Chondrocyte (in vitro differentiated cells): ENCODE results near the gene B3GNT4. TPM values are rescaled to one million over a fixed set of nuclear protein-coding genes. Genes with fewer than 3 reads are reported as not detected.

Experiments used
- DNase-seq: peaks from one replicate; pipeline ENCODE4 v3.0.0; 2021; ENCODE audit warnings: mixed read lengths, low spot score
- H3K27ac Mint-ChIP-seq: one replicate; pipeline ENCODE4 v1.8.0; 2021; ENCODE audit warnings: mild to moderate bottlenecking, moderate library complexity, mixed read lengths; ENCODE audit not compliant: unreplicated experiment
- H3K27me3 Mint-ChIP-seq: 2 replicates; pipeline ENCODE4 v1.8.0; 2021; ENCODE audit warnings: low read depth, mixed read lengths
- H3K36me3 Mint-ChIP-seq: 2 replicates; pipeline ENCODE4 v1.8.0; 2021; ENCODE audit warnings: low read depth, mixed read lengths
- H3K4me1 Mint-ChIP-seq: 2 replicates; pipeline ENCODE4 v1.8.0; 2021; ENCODE audit warnings: low read depth, mild to moderate bottlenecking, mixed read lengths
- H3K4me3 Mint-ChIP-seq: one replicate; pipeline ENCODE4 v1.8.0; 2021; ENCODE audit warnings: mild to moderate bottlenecking, moderate library complexity, mixed read lengths; ENCODE audit not compliant: unreplicated experiment
- H3K9me3 Mint-ChIP-seq: 2 replicates; pipeline ENCODE4 v1.8.0; 2021; ENCODE audit warnings: low read depth, mixed read lengths
- total RNA-seq: library from RNA; stranded (reverse); gene quantifications from 3 replicates; pipeline ENCODE4 v1.2.1, GENCODE V29; 2021
- TF ChIP-seq, protein P1 (sequence below): fragments of 200-600 bp; sonication (generic); IDR thresholded peaks from 2 replicates; pipeline ENCODE4 v1.5.0; 2021; ENCODE audit warnings: antibody characterized with exemption, mild to moderate bottlenecking, moderate library complexity

The B3GNT4 gene
- total RNA-seq, 1 donor from 2014 or later: 1.0 TPM

GRCh38 chr12:122183588-122183940 lies 19.9 kb upstream of the B3GNT4 start:
- Mint-ChIP-seq H3K36me3 (peaks cover 1% of the 10 kb centered on the region), H3K4me1 (peaks cover 7% of the 10 kb centered on the region), H3K4me3 (peak overlapping the region; percentile 70), H3K27ac (no peak overlapping the region), H3K9me3 (no peaks in the 10 kb centered on the region), H3K27me3 (no peaks in the 10 kb centered on the region)
- DNase-seq: no peak
- TF ChIP-seq, protein P1, sequence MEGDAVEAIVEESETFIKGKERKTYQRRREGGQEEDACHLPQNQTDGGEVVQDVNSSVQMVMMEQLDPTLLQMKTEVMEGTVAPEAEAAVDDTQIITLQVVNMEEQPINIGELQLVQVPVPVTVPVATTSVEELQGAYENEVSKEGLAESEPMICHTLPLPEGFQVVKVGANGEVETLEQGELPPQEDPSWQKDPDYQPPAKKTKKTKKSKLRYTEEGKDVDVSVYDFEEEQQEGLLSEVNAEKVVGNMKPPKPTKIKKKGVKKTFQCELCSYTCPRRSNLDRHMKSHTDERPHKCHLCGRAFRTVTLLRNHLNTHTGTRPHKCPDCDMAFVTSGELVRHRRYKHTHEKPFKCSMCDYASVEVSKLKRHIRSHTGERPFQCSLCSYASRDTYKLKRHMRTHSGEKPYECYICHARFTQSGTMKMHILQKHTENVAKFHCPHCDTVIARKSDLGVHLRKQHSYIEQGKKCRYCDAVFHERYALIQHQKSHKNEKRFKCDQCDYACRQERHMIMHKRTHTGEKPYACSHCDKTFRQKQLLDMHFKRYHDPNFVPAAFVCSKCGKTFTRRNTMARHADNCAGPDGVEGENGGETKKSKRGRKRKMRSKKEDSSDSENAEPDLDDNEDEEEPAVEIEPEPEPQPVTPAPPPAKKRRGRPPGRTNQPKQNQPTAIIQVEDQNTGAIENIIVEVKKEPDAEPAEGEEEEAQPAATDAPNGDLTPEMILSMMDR: no peak

- no peaks in the 10 kb centered on the region for H3K36me3 Mint-ChIP-seq
- no peaks in the 10 kb centered on the region for H3K9me3 Mint-ChIP-seq
- TF ChIP-seq, protein P1: no peak
- no peak for DNase-seq
- peaks cover 7% of the 10 kb centered on the region for H3K4me1 Mint-ChIP-seq
- no peak overlapping the region for H3K4me3 Mint-ChIP-seq
- H3K27ac Mint-ChIP-seq: no peak overlapping the region
- H3K27me3 Mint-ChIP-seq: no peaks in the 10 kb centered on the region
Observed at GRCh38 chr12:122184517-122184916, 19.0 kb upstream of the B3GNT4 start.

DNA sequence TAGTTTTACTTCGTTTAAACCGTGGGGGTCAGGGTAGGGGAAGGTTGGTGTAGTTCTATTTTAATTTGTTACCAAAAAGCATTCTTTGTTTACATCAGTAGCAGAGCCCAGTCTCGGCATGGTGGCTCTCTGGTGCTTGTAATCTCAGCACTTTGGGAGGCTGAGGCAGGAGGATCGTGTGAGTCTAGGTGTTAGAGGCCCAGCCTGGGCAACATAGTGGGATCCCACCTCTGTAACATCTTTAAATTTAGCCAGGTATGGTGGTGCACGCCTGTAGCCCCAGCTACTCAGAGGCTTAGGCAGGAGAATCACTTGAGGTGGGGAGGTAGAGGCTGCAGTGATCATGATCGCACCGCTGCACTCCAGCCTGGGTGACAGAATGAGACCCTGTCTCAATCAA lies 18.4 kb upstream of the B3GNT4 start:
- no peak for DNase-seq
- Mint-ChIP-seq H3K4me3 (no peak overlapping the region), H3K27ac (no peak overlapping the region), H3K36me3 (no peaks in the 10 kb centered on the region), H3K27me3 (no peaks in the 10 kb centered on the region), H3K4me1 (peaks cover 7% of the 10 kb centered on the region), H3K9me3 (no peaks in the 10 kb centered on the region)
- TF ChIP-seq, protein P1: no peak

DNA sequence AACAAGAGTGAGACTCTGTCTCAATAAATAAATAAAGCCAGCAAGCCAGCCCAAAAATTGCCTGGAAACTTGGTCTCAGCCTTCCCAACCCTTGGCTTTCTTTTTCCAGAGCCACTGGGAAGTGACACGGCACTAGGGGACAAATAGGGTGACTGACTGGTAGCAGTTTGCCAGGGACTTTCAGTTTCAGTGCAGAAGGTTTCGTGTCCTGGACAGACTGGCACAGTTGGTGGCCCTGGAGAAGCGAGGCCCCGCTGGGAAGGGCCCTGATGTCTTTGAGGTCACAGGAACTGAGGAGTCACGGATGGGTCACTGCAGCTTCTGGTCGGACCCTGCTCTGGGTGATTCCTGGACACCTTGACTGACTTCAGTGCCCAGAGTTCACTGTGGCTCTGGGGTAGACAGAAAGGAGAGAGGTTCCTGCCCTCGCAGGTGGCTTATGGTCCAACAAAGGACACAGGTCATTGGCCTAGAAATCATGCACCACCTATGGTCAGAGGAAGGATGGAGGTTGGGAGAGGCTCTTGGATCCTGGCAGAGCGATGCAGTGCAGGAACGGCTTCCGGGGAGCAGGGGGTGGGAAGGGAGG lies 17.9 kb upstream of the B3GNT4 start:
- no peak overlapping the region for H3K27ac Mint-ChIP-seq
- DNase-seq: no peak
- TF ChIP-seq, protein P1: no peak
- peaks cover 5% of the 10 kb centered on the region for H3K4me1 Mint-ChIP-seq
- no peaks in the 10 kb centered on the region for H3K36me3 Mint-ChIP-seq
- H3K9me3 Mint-ChIP-seq: no peaks in the 10 kb centered on the region
- H3K4me3 Mint-ChIP-seq: no peak overlapping the region
- no peaks in the 10 kb centered on the region for H3K27me3 Mint-ChIP-seq

- Mint-ChIP-seq H3K4me3 (no peak overlapping the region), H3K27me3 (peaks cover 1% of the 10 kb centered on the region), H3K4me1 (peaks cover 3% of the 10 kb centered on the region), H3K36me3 (no peaks in the 10 kb centered on the region), H3K9me3 (no peaks in the 10 kb centered on the region), H3K27ac (no peak overlapping the region)
- TF ChIP-seq, protein P1: no peak
- DNase-seq: no peak
Observed at GRCh38 chr12:122187466-122187865, 16.0 kb upstream of the B3GNT4 start.
